ENCODE measurements around the gene ZIC1.

DNA sequence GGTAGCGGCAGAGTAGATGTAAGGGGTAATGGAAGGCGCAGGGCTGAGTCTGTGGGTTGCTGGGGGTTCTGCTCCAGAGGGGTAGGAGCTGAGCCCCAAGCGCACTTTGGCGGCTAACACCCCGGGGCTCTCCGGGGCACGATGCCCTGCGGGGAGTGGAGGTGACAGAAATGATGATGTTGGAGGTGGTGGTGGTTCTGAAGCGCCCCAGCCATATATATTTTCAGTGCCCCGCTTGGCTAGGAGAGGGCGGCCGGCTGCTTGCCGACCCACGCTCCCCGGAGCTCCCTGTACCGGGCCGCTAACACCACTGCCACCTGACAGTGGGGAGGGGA, 12.5 kb upstream of the ZIC1 start:
- TF ChIP-seq, protein P1, sequence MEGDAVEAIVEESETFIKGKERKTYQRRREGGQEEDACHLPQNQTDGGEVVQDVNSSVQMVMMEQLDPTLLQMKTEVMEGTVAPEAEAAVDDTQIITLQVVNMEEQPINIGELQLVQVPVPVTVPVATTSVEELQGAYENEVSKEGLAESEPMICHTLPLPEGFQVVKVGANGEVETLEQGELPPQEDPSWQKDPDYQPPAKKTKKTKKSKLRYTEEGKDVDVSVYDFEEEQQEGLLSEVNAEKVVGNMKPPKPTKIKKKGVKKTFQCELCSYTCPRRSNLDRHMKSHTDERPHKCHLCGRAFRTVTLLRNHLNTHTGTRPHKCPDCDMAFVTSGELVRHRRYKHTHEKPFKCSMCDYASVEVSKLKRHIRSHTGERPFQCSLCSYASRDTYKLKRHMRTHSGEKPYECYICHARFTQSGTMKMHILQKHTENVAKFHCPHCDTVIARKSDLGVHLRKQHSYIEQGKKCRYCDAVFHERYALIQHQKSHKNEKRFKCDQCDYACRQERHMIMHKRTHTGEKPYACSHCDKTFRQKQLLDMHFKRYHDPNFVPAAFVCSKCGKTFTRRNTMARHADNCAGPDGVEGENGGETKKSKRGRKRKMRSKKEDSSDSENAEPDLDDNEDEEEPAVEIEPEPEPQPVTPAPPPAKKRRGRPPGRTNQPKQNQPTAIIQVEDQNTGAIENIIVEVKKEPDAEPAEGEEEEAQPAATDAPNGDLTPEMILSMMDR (IDR thresholded peaks at IDR 0.05; ENCODE audit: low read length) = no peak
- TF ChIP-seq EZH2phosphoT487 (IDR thresholded peaks at IDR 0.05; ENCODE audit: low read length) (no peak), EZH2 (optimal IDR thresholded peaks at IDR 0.05; ENCODE audit: low read depth, low read length) (no peak)

All from MM.1S (cell line).